ENCODE results near the gene FMO4.
"Not testable (repeated sequence)": the region's sequence is repeated elsewhere in the genome, so short reads cannot be mapped to it uniquely, and the experiment has no call there.

The FMO4 gene

GRCh38 chr1:171389171-171389570, 75.2 kb downstream of the FMO4 start:
- DNase-seq (ENCODE audit: low read depth) = no peak

- not testable (repeated sequence) for DNase-seq (ENCODE audit: low read depth)
Measured at GRCh38 chr1:171390740-171391139, 76.8 kb downstream of the FMO4 start.

All from non-pigmented ciliary epithelial cell (primary cell).